HepG2 (cell line): ENCODE results near the gene NEIL3. TPM values are rescaled to one million over a fixed set of nuclear protein-coding genes. Genes with fewer than 3 reads are reported as not detected.

Experiments
- ATAC-seq: fragments of 200-7000 bp; cut with Tn5 transposase; 3 replicates; pipeline ENCODE4 v1.9.1; 2020; ENCODE audit warnings: mild to moderate bottlenecking, moderate library complexity
- BruUV-seq: library from RNA; stranded (reverse); fragments of 400-500 nt; replicated peaks from 2 replicates; lab custom pipeline; 2021; lab: Mats Ljungman, UMichigan
- CTCF ChIA-PET: fragments of 300-600 bp; formaldehyde crosslinking; extraction: SDS; loops from one replicate; lab custom pipeline; 2021; ENCODE audit warnings: low total read pairs, inconsistent platforms, low intra/inter-chr PET ratio; lab: Yijun Ruan, JAX
- POLR2A ChIA-PET: fragments of 350-600 bp; sonication (Branson Sonifier 250); formaldehyde crosslinking; loops from one replicate; lab custom pipeline; 2020; ENCODE audit warnings: antibody characterized with exemption, inconsistent platforms; lab: Yijun Ruan, JAX
- DNase-seq: peaks from one replicate; pipeline ENCODE4 v3.0.0-alpha.2; 2015; ENCODE audit warnings: low spot score
- FAIRE-seq: peaks from 3 replicates; lab custom pipeline; 2011; peaks lifted over from hg19 to GRCh38; lab: Jason Lieb, UNC
- H2AFZ ChIP-seq: one replicate; pipeline ENCODE4 v1.6.1; 2011; ENCODE audit warnings: low read length, inconsistent platforms
- H3K27ac ChIP-seq: fragments of 300-600 bp; 3 replicates; pipeline ENCODE4 v1.8.0; 2011; ENCODE audit warnings: mixed run types, mild to moderate bottlenecking, mixed read lengths, low read length, inconsistent platforms; ENCODE audit not compliant: insufficient read depth; ENCODE audit errors: extremely low read length
- H3K27me3 ChIP-seq, 2 experiments: fragments of 200-600 bp in 1 of 2; 2 replicates in 1 of 2; 3 replicates in 1 of 2; pipeline versions ENCODE4 v1.6.0 to v1.8.0; 2011; ENCODE audit warnings: low read length in 2 of 2, mild to moderate bottlenecking in 2 of 2, moderate library complexity in 2 of 2, inconsistent platforms in 1 of 2; ENCODE audit not compliant: insufficient read depth in 2 of 2, control insufficient read depth in 1 of 2
- H3K36me3 ChIP-seq, 2 experiments: fragments of 200-600 bp in 1 of 2; replicated peaks in 1 of 2; 2 replicates in 1 of 2; 3 replicates in 1 of 2; pipeline versions ENCODE4 v1.5.1 to v1.8.0; 2011; ENCODE audit warnings: low read length in 2 of 2, inconsistent platforms in 1 of 2; ENCODE audit not compliant: insufficient read depth in 2 of 2, control insufficient read depth in 1 of 2
- H3K4me1 ChIP-seq: 2 replicates; pipeline ENCODE4 v1.5.1; 2012; ENCODE audit warnings: low read length, inconsistent platforms; ENCODE audit not compliant: insufficient read depth
- H3K4me2 ChIP-seq: 2 replicates; pipeline ENCODE4 v1.6.0; 2011; ENCODE audit warnings: low read depth, low read length, inconsistent platforms
- H3K4me3 ChIP-seq, 3 experiments: fragments of 200-600 bp in 1 of 3; sonication (generic), shearing (Covaris generic) in 1 of 3; replicated peaks in 1 of 3; 2 replicates each; pipeline ENCODE4 v1.5.1; 2011 to 2016; ENCODE audit warnings: low read length in 3 of 3, inconsistent platforms in 2 of 3, low read depth in 2 of 3, mild to moderate bottlenecking in 2 of 3, control low read depth in 1 of 3, mixed read lengths in 1 of 3; ENCODE audit not compliant: insufficient read depth in 1 of 3
- H3K79me2 ChIP-seq: one replicate; pipeline ENCODE4 v1.6.1; 2011; ENCODE audit warnings: low read length, inconsistent platforms; ENCODE audit not compliant: insufficient read depth
- H3K9ac ChIP-seq: 2 replicates; pipeline ENCODE4 v1.6.0; 2011; ENCODE audit warnings: mild to moderate bottlenecking, low read depth, low read length, inconsistent platforms; ENCODE audit not compliant: insufficient read depth
- H3K9me3 ChIP-seq: 2 replicates; pipeline ENCODE4 v1.5.1; 2012; ENCODE audit warnings: mild to moderate bottlenecking, low read length
- H4K20me1 ChIP-seq: 2 replicates; pipeline ENCODE4 v1.6.0; 2011; ENCODE audit warnings: inconsistent platforms, mild to moderate bottlenecking, low read length, moderate library complexity; ENCODE audit not compliant: insufficient read depth
- AKAP8 ChIP-seq: sonication (generic); formaldehyde crosslinking; IDR thresholded peaks from 2 replicates; pipeline ENCODE4 v1.5.1; 2020; ENCODE audit warnings: mild to moderate bottlenecking, missing genetic modification reagents
- BCL6 ChIP-seq: IDR thresholded peaks from 2 replicates; pipeline ENCODE4 v1.6.1; 2016; ENCODE audit warnings: missing genetic modification reagents, missing compliant biosample characterization
- CREB1 ChIP-seq, 2 experiments: fragments of 450-650 bp in 1 of 2; IDR thresholded peaks; 2 replicates each; pipeline ENCODE4 v1.6.1; 2016 to 2017; ENCODE audit warnings: control low read depth in 1 of 2, mild to moderate bottlenecking in 1 of 2, missing compliant biosample characterization in 1 of 2, missing genetic modification characterization in 1 of 2
- DRAP1 ChIP-seq: IDR thresholded peaks from 2 replicates; pipeline ENCODE4 v1.6.1; 2016; ENCODE audit warnings: missing genetic modification reagents, missing compliant biosample characterization
- EEA1 ChIP-seq: sonication (generic); formaldehyde crosslinking; IDR thresholded peaks from 2 replicates; pipeline ENCODE4 v1.5.1; 2020; ENCODE audit warnings: mild to moderate bottlenecking, missing genetic modification reagents, borderline replicate concordance
- MTA3 ChIP-seq: sonication (generic); formaldehyde crosslinking; IDR thresholded peaks from 2 replicates; pipeline ENCODE4 v1.4.0; 2020; ENCODE audit warnings: missing genetic modification reagents
- NCOA2 ChIP-seq: sonication (generic); formaldehyde crosslinking; IDR thresholded peaks from 2 replicates; pipeline ENCODE4 v1.8.0; 2022; ENCODE audit warnings: inconsistent platforms
- NFIB ChIP-seq: sonication (generic); formaldehyde crosslinking; IDR thresholded peaks from 2 replicates; pipeline ENCODE4 v1.9.0; 2021; ENCODE audit warnings: missing genetic modification reagents, mild to moderate bottlenecking, borderline replicate concordance
- PAWR ChIP-seq: sonication (generic); formaldehyde crosslinking; IDR thresholded peaks from 2 replicates; pipeline ENCODE4 v1.4.0; 2020; ENCODE audit warnings: missing genetic modification reagents, mild to moderate bottlenecking, borderline replicate concordance
- THAP11 ChIP-seq: IDR thresholded peaks from 2 replicates; pipeline ENCODE4 v1.6.1; 2016; ENCODE audit warnings: missing biosample characterization, missing genetic modification reagents
- ZBTB42 ChIP-seq: sonication (generic); formaldehyde crosslinking; IDR thresholded peaks from 2 replicates; pipeline ENCODE4 v1.5.0; 2020; ENCODE audit warnings: mild to moderate bottlenecking, missing genetic modification reagents
- ZC3H4 ChIP-seq: sonication (generic); formaldehyde crosslinking; IDR thresholded peaks from 2 replicates; pipeline ENCODE4 v1.4.0; 2020; ENCODE audit warnings: missing genetic modification reagents, borderline replicate concordance
- ZNF24 ChIP-seq: fragments of 450-650 bp; IDR thresholded peaks from 2 replicates; pipeline ENCODE4 v1.6.1; 2017; ENCODE audit warnings: antibody characterized with exemption, mild to moderate bottlenecking
- ZNF468 ChIP-seq: sonication (generic); formaldehyde crosslinking; IDR thresholded peaks from 2 replicates; pipeline ENCODE4 v1.8.0; 2022; ENCODE audit warnings: mild to moderate bottlenecking, moderate library complexity, missing genetic modification reagents
- ZNF607 ChIP-seq: sonication (generic); formaldehyde crosslinking; IDR thresholded peaks from 2 replicates; pipeline ENCODE4 v1.5.1; 2020; ENCODE audit warnings: missing genetic modification reagents, mild to moderate bottlenecking, borderline replicate concordance
- ZNF782 ChIP-seq: sonication (generic); formaldehyde crosslinking; IDR thresholded peaks from 2 replicates; pipeline ENCODE4 v1.4.0; 2020; ENCODE audit warnings: missing genetic modification reagents, mild to moderate bottlenecking, borderline replicate concordance
- WGBS: methylation state at CpG from one replicate; pipeline ENCODE4 v1.1.6; 2017; ENCODE audit warnings: low lambda C conversion rate; 5-methylcytosine and 5-hydroxymethylcytosine counted together
- in situ Hi-C: cut with HindIII; loops from 2 replicates; pipeline ENCODE4 v1.10.0; 2017; ENCODE audit warnings: low pct_unique_long_range_greater_than_20kb; ENCODE audit not compliant: extremely low pct_ligation_motif_present
- intact Hi-C: fragments of 100-400 bp; cut with micrococcal nuclease; formaldehyde crosslinking; loops from one replicate; pipeline ENCODE4 v1.10.0; 2022; ENCODE audit not compliant: unreplicated experiment
- polyA plus RNA-seq, 8 experiments: library from polyadenylated mRNA; depleted of rRNA in 3 of 8; stranded (reverse) in 7 of 8; unstranded in 1 of 8; fragments of >200 nt; fragmentation: Illumina TruSeq in 4 of 8; extraction: Trizol in 4 of 8; gene quantifications; 2 replicates each; pipeline versions ENCODE4 v1.2.1 to v1.2.3, GENCODE V29; 2011 to 2016; ENCODE audit warnings: low read depth in 4 of 8, missing spikeins in 1 of 8, mixed read lengths in 1 of 8; ENCODE audit not compliant: insufficient read depth in 1 of 8
- total RNA-seq, 5 experiments: library from RNA; depleted of rRNA; stranded (reverse); fragments of >200 nt; fragmentation: Illumina TruSeq; extraction: Trizol; gene quantifications; 2 replicates each; pipeline ENCODE4 v1.2.3, GENCODE V29; 2016; ENCODE audit warnings: low read depth in 1 of 5

NEIL3 gene
- total and polyA plus RNA-seq, 2 of the 13 experiments (the other 11 are each of a cell fraction or from before 2014, with no cell fraction given), result 3.5 to 8.4 TPM

- Histone ChIP-seq H3K27me3 (no peaks in the 10 kb centered on the region), H3K4me2 (no peak overlapping the region), H3K9ac (no peak overlapping the region), H3K79me2 (no peaks in the 10 kb centered on the region), H4K20me1 (no peaks in the 10 kb centered on the region), H3K36me3 (no peaks in the 10 kb centered on the region), H3K9me3 (no peaks in the 10 kb centered on the region), H2AFZ (no peak overlapping the region), H3K4me1 (no peaks in the 10 kb centered on the region), H3K4me3 (no peak overlapping the region), H3K27ac (no peak overlapping the region)
- FAIRE-seq (no peak), DNase-seq (no peak), ATAC-seq (no peak)
- CTCF ChIA-PET, result no interaction called here
- no TSS peak for BruUV-seq
- in situ Hi-C loops (no loop called here), intact Hi-C loops (no loop called here)
- 89% methylated on average over 1 of the region's 1 CpG for WGBS
- TF ChIP-seq ZNF782 (CRISPR knock-in tag) (no peak), BCL6 (no peak)
- POLR2A ChIA-PET, result no interaction called here
Measured at GRCh38 chr4:177323416-177323815, 13.7 kb downstream of the NEIL3 start.

DNA sequence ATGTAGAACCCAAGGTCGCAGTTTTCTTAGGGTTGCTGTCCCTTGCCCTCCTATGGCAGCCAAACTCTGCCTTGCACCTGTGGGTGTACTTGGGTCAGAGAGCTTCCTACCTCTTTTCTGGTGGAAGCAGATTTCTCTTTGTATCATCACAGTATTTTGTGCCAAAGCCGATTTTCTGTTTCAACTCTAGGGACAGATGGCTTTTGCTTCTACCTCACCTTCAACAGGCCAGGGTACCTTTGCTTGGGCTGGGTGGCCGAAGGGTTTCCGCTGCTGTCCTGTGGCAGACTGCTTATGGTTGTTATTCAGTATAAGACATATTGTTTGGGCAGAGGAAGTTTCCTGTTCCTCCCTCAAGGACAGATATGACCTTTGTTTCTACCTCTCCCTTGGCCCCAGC, 22.4 kb downstream of the NEIL3 start:
- 89% methylated on average over 3 of the region's 4 CpGs for WGBS
- Histone ChIP-seq H3K9me3 (no peaks in the 10 kb centered on the region), H4K20me1 (no peaks in the 10 kb centered on the region), H3K4me1 (no peaks in the 10 kb centered on the region), H3K27me3 (no peaks in the 10 kb centered on the region), H3K27ac (no peak overlapping the region), H3K9ac (no peak overlapping the region), H3K79me2 (peaks cover 4% of the 10 kb centered on the region), H3K36me3 (no peaks in the 10 kb centered on the region; a peak in 1 of 5 replicates), H3K4me3 (no peak overlapping the region), H2AFZ (no peak overlapping the region), H3K4me2 (no peak overlapping the region)
- in situ Hi-C loops (no loop called here), intact Hi-C loops (no loop called here)
- CTCF ChIA-PET, result no interaction called here
- FAIRE-seq (no peak), ATAC-seq (no peak), DNase-seq (no peak)
- POLR2A ChIA-PET, result no interaction called here
- TF ChIP-seq ZC3H4 (CRISPR knock-in tag), result no peak
- TF ChIP-seq ZNF468 (CRISPR knock-in tag), result no peak
- no peak for TF ChIP-seq ZNF24
- TF ChIP-seq DRAP1 (CRISPR knock-in tag), result no peak
- TF ChIP-seq THAP11, result no peak
- TF ChIP-seq ZBTB42 (CRISPR knock-in tag), result no peak
- TF ChIP-seq AKAP8 (CRISPR knock-in tag), result no peak
- no peak for TF ChIP-seq EEA1
- no peak for TF ChIP-seq CREB1 (IDR thresholded peaks at IDR 0.05)
- no peak for TF ChIP-seq CREB1 (CRISPR knock-in tag; IDR thresholded peaks at IDR 0.05)
- TF ChIP-seq MTA3 (CRISPR knock-in tag), result no peak
- no peak for TF ChIP-seq PAWR (CRISPR knock-in tag)
- no peak for TF ChIP-seq NCOA2 (CRISPR knock-in tag)
- no peak for TF ChIP-seq ZNF607 (CRISPR knock-in tag)
- no peak for TF ChIP-seq NFIB (CRISPR knock-in tag)
- no TSS peak for BruUV-seq
